HepG2 (cell line): ENCODE measurements around the gene PIP5KL1. TPM values are rescaled to one million over a fixed set of nuclear protein-coding genes. Genes with fewer than 3 reads are reported as not detected.
A peak's percentile ranks its signal among the peaks of the same experiment; 100 is the strongest.

Source experiments
- ATF7-NPFF ChIP-seq: sonication (generic); formaldehyde crosslinking; IDR thresholded peaks from 2 replicates; pipeline ENCODE4 v1.8.1; 2023; ENCODE audit warnings: mild to moderate bottlenecking, low read depth, missing genetic modification reagents, moderate library complexity
- EHMT2 ChIP-seq: fragments of 200-600 bp; sonication (generic); IDR thresholded peaks from 2 replicates; pipeline ENCODE4 v1.7.0; 2017; ENCODE audit warnings: antibody characterized with exemption, low read depth, low read length, borderline replicate concordance
- FOXK1 ChIP-seq: sonication (generic); formaldehyde crosslinking; IDR thresholded peaks from 2 replicates; pipeline ENCODE4 v1.4.0; 2020; ENCODE audit warnings: low read depth, missing genetic modification reagents, borderline replicate concordance
- ISX ChIP-seq: sonication (generic); formaldehyde crosslinking; conservative IDR thresholded peaks from 2 replicates; pipeline ENCODE4 v1.5.0; 2020; ENCODE audit warnings: missing genetic modification reagents
- JUND ChIP-seq: sonication (generic); formaldehyde crosslinking; IDR thresholded peaks from 2 replicates; pipeline ENCODE4 v1.8.0; 2022; ENCODE audit warnings: mild to moderate bottlenecking, missing genetic modification reagents
- NFYB ChIP-seq: sonication (generic); formaldehyde crosslinking; IDR thresholded peaks from 2 replicates; pipeline ENCODE4 v1.4.0; 2020; ENCODE audit warnings: missing genetic modification reagents
- PCBP1 ChIP-seq: fragments of 200-400 bp; formaldehyde crosslinking; IDR thresholded peaks from 2 replicates; pipeline ENCODE4 v1.6.1; 2017; ENCODE audit warnings: mild to moderate bottlenecking, low read depth, low read length, borderline replicate concordance
- SAP130 ChIP-seq: IDR thresholded peaks from 2 replicates; pipeline ENCODE4 v1.6.1; 2016; ENCODE audit warnings: low read depth
- SIN3A ChIP-seq: IDR thresholded peaks from 2 replicates; pipeline ENCODE4 v1.6.1; 2011; ENCODE audit warnings: low read depth, mild to moderate bottlenecking, control low read depth, low read length, borderline replicate concordance
- SMAD9 ChIP-seq: sonication (generic); formaldehyde crosslinking; IDR thresholded peaks from 2 replicates; pipeline ENCODE4 v1.5.1; 2020; ENCODE audit warnings: mild to moderate bottlenecking, missing genetic modification reagents
- SOX5 ChIP-seq: IDR thresholded peaks from 2 replicates; pipeline ENCODE4 v1.6.1; 2016; ENCODE audit warnings: borderline replicate concordance
- SRSF9 ChIP-seq: fragments of 200-400 bp; formaldehyde crosslinking; IDR thresholded peaks from 2 replicates; pipeline ENCODE4 v1.6.1; 2018; ENCODE audit warnings: borderline replicate concordance, mild to moderate bottlenecking, low read depth, low read length; ENCODE audit not compliant: insufficient read depth, poor library complexity, severe bottlenecking
- XRCC5 ChIP-seq: fragments of 200-400 bp; formaldehyde crosslinking; optimal IDR thresholded peaks from 2 replicates; pipeline ENCODE3; 2017; ENCODE audit warnings: mild to moderate bottlenecking, low read length
- ZFAT ChIP-seq: sonication (generic); formaldehyde crosslinking; conservative IDR thresholded peaks from 2 replicates; pipeline ENCODE4 v1.8.1; 2023; ENCODE audit warnings: missing genetic modification reagents, inconsistent platforms
- ZNF44 ChIP-seq: sonication (generic); formaldehyde crosslinking; IDR thresholded peaks from 2 replicates; pipeline ENCODE4 v1.5.1; 2020; ENCODE audit warnings: mild to moderate bottlenecking, missing genetic modification reagents
- ZNF670 ChIP-seq: sonication (generic); formaldehyde crosslinking; IDR thresholded peaks from 2 replicates; pipeline ENCODE4 v1.8.0; 2022; ENCODE audit warnings: mild to moderate bottlenecking, missing genetic modification reagents, borderline replicate concordance
- ZNF709 ChIP-seq: sonication (generic); formaldehyde crosslinking; IDR thresholded peaks from 2 replicates; pipeline ENCODE4 v1.5.0; 2020; ENCODE audit warnings: mild to moderate bottlenecking, missing genetic modification reagents
- ZNF790 ChIP-seq: sonication (generic); formaldehyde crosslinking; IDR thresholded peaks from 2 replicates; pipeline ENCODE4 v1.8.0; 2022; ENCODE audit warnings: missing genetic modification reagents, mild to moderate bottlenecking, borderline replicate concordance
- polyA plus RNA-seq, 8 experiments: library from polyadenylated mRNA; depleted of rRNA in 3 of 8; stranded (reverse) in 7 of 8; unstranded in 1 of 8; fragments of >200 nt; fragmentation: Illumina TruSeq in 4 of 8; extraction: Trizol in 4 of 8; gene quantifications; 2 replicates each; pipeline versions ENCODE4 v1.2.1 to v1.2.3, GENCODE V29; 2011 to 2016; ENCODE audit warnings: low read depth in 4 of 8, missing spikeins in 1 of 8, mixed read lengths in 1 of 8; ENCODE audit not compliant: insufficient read depth in 1 of 8
- total RNA-seq, 5 experiments: library from RNA; depleted of rRNA; stranded (reverse); fragments of >200 nt; fragmentation: Illumina TruSeq; extraction: Trizol; gene quantifications; 2 replicates each; pipeline ENCODE4 v1.2.3, GENCODE V29; 2016; ENCODE audit warnings: low read depth in 1 of 5
- TF ChIP-seq, protein P1 (sequence below): IDR thresholded peaks from 2 replicates; pipeline ENCODE4 v1.6.1; 2016; ENCODE audit warnings: control low read depth
- TF ChIP-seq, protein P2 (sequence below): sonication (generic); formaldehyde crosslinking; IDR thresholded peaks from 2 replicates; pipeline ENCODE4 v1.4.0; 2020; ENCODE audit warnings: missing genetic modification reagents, borderline replicate concordance
- TF ChIP-seq, protein P3 (sequence below): sonication (generic); formaldehyde crosslinking; IDR thresholded peaks from 2 replicates; pipeline ENCODE4 v1.9.0; 2021; ENCODE audit warnings: missing genetic modification reagents, borderline replicate concordance
- TF ChIP-seq, protein P4 (sequence below): IDR thresholded peaks from 2 replicates; pipeline ENCODE4 v1.6.1; 2016; ENCODE audit warnings: mild to moderate bottlenecking

The PIP5KL1 gene
- total and polyA plus RNA-seq, 2 of the 13 experiments (the other 11 are each of a cell fraction or from before 2014, with no cell fraction given), result 0.20 to 0.49 TPM

DNA sequence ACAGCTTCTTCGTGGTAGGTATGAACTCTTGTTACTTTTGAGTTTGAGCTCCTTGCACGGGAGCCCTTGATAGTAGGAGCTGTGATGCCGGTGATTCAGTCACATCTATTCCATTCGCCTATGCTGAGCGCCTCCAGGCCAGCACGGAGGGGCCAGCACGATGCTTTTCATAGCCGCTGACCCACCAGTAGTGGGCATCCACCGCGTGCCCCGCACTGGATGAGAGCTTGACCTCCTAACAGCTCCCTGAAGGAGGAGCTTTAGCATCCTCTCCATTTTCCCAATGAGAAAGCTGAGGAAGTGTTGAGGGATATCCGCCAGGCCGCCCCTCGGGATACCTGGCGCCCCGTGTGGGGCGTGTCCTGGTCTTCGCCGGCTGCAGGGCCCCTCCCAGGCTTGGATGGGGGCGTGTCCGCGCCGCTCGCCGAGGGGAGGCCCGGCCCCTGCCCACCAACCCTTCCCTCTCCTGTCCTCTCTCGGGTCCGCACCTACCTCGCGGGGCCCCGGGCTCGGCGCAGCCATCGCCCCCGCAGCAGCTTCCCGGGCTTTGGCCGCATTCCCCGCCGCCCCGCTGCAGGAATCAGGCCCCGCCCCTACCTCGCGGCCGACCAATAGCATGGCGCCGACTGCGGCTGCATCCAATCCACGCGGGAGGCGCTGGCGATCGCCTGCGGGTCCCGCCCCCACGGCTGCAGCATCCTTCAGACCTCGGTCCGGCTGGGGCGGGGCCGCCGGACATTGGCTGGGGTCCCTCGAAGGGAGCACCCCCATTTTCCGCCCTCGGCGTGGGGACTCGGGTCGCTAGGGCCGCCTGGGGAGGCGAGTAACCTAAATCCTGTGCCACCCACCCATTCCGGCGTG is at the start of gene PIP5KL1 (continued):
- TF ChIP-seq ISX (CRISPR knock-in tag) (no peak), ATF7-NPFF (CRISPR knock-in tag) (no peak), FOXK1 (CRISPR knock-in tag) (0 out of 2 replicates have a peak, but pooled peaks have one; percentile 21), PCBP1 (0 out of 2 replicates have a peak, but pooled peaks have one; percentile 25), SMAD9 (CRISPR knock-in tag) (no peak), ZFAT (CRISPR knock-in tag) (no peak), SAP130 (CRISPR knock-in tag) (peak; percentile 27), SRSF9 (no peak), NFYB (peak; percentile 92), SIN3A (0 out of 2 replicates have a peak, but pooled peaks have one; percentile 9), ZNF670 (CRISPR knock-in tag) (no peak), ZNF709 (0 out of 2 replicates have a peak, but pooled peaks have one; percentile 36), ZNF790 (no peak), SOX5 (no peak), EHMT2 (no peak), JUND (CRISPR knock-in tag) (no peak), ZNF44 (CRISPR knock-in tag) (no peak), XRCC5 (no peak)
- TF ChIP-seq, protein P1, sequence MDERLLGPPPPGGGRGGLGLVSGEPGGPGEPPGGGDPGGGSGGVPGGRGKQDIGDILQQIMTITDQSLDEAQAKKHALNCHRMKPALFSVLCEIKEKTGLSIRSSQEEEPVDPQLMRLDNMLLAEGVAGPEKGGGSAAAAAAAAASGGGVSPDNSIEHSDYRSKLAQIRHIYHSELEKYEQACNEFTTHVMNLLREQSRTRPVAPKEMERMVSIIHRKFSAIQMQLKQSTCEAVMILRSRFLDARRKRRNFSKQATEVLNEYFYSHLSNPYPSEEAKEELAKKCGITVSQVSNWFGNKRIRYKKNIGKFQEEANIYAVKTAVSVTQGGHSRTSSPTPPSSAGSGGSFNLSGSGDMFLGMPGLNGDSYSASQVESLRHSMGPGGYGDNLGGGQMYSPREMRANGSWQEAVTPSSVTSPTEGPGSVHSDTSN (CRISPR knock-in tag), result no peak
- TF ChIP-seq, protein P2, sequence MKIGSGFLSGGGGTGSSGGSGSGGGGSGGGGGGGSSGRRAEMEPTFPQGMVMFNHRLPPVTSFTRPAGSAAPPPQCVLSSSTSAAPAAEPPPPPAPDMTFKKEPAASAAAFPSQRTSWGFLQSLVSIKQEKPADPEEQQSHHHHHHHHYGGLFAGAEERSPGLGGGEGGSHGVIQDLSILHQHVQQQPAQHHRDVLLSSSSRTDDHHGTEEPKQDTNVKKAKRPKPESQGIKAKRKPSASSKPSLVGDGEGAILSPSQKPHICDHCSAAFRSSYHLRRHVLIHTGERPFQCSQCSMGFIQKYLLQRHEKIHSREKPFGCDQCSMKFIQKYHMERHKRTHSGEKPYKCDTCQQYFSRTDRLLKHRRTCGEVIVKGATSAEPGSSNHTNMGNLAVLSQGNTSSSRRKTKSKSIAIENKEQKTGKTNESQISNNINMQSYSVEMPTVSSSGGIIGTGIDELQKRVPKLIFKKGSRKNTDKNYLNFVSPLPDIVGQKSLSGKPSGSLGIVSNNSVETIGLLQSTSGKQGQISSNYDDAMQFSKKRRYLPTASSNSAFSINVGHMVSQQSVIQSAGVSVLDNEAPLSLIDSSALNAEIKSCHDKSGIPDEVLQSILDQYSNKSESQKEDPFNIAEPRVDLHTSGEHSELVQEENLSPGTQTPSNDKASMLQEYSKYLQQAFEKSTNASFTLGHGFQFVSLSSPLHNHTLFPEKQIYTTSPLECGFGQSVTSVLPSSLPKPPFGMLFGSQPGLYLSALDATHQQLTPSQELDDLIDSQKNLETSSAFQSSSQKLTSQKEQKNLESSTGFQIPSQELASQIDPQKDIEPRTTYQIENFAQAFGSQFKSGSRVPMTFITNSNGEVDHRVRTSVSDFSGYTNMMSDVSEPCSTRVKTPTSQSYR, result no peak
- TF ChIP-seq, protein P3, sequence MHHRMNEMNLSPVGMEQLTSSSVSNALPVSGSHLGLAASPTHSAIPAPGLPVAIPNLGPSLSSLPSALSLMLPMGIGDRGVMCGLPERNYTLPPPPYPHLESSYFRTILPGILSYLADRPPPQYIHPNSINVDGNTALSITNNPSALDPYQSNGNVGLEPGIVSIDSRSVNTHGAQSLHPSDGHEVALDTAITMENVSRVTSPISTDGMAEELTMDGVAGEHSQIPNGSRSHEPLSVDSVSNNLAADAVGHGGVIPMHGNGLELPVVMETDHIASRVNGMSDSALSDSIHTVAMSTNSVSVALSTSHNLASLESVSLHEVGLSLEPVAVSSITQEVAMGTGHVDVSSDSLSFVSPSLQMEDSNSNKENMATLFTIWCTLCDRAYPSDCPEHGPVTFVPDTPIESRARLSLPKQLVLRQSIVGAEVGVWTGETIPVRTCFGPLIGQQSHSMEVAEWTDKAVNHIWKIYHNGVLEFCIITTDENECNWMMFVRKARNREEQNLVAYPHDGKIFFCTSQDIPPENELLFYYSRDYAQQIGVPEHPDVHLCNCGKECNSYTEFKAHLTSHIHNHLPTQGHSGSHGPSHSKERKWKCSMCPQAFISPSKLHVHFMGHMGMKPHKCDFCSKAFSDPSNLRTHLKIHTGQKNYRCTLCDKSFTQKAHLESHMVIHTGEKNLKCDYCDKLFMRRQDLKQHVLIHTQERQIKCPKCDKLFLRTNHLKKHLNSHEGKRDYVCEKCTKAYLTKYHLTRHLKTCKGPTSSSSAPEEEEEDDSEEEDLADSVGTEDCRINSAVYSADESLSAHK (CRISPR knock-in tag), result no peak
- TF ChIP-seq, protein P4, sequence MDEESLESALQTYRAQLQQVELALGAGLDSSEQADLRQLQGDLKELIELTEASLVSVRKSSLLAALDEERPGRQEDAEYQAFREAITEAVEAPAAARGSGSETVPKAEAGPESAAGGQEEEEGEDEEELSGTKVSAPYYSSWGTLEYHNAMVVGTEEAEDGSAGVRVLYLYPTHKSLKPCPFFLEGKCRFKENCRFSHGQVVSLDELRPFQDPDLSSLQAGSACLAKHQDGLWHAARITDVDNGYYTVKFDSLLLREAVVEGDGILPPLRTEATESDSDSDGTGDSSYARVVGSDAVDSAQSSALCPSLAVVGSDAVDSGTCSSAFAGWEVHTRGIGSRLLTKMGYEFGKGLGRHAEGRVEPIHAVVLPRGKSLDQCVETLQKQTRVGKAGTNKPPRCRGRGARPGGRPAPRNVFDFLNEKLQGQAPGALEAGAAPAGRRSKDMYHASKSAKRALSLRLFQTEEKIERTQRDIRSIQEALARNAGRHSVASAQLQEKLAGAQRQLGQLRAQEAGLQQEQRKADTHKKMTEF (CRISPR knock-in tag), result no peak; the same call in 1 of the 2 replicates
